ENCODE measurements around the gene COL23A1.

COL23A1 gene

DNA sequence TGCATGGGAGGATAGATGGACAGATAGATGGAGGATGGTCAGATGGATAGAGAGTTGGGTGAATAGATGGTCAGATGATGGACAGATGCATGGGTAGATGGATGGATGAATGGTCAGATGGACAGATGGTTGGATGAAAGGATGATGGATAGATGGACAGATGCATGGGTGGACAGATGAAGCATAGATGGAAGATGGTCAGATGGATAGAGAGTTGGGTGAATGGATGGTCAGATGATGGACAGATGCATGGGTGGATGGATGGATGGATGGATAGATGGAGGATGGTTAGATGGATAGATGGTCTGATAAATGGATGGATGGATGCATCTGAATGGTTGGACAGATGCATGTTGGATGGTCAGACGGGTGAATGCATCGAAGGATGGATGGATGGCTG lies 70.4 kb downstream of the COL23A1 start:
- H3K4me3 ChIP-seq (ENCODE audit: low read depth, low read length): no peak overlapping the region
- no peak for DNase-seq (ENCODE audit: low read depth)
- no peak for TF ChIP-seq CTCF (conservative IDR thresholded peaks at IDR 0.05; ENCODE audit: low read depth, low read length)

- no peak for TF ChIP-seq CTCF (conservative IDR thresholded peaks at IDR 0.05; ENCODE audit: low read depth, low read length)
- no peak overlapping the region for H3K4me3 ChIP-seq (ENCODE audit: low read depth, low read length)
- no peak for DNase-seq (ENCODE audit: low read depth)
Observed at GRCh38 chr5:178519155-178519554, 71.0 kb downstream of the COL23A1 start.

GRCh38 chr5:178516504-178517235 lies 73.5 kb downstream of the COL23A1 start:
- TF ChIP-seq CTCF (conservative IDR thresholded peaks at IDR 0.05; ENCODE audit: low read depth, low read length): no peak
- no peak overlapping the region for H3K4me3 ChIP-seq (ENCODE audit: low read depth, low read length)
- no peak for DNase-seq (ENCODE audit: low read depth)

- DNase-seq (ENCODE audit: low read depth): no peak
- H3K4me3 ChIP-seq (ENCODE audit: low read depth, low read length): no peak overlapping the region
- no peak for TF ChIP-seq CTCF (conservative IDR thresholded peaks at IDR 0.05; ENCODE audit: low read depth, low read length)
Observed at GRCh38 chr5:178515776-178516503, 74.3 kb downstream of the COL23A1 start.

GRCh38 chr5:178514851-178515418 lies 75.3 kb downstream of the COL23A1 start:
- no peak overlapping the region for H3K4me3 ChIP-seq (ENCODE audit: low read depth, low read length)
- no peak for DNase-seq (ENCODE audit: low read depth)
- TF ChIP-seq CTCF (conservative IDR thresholded peaks at IDR 0.05; ENCODE audit: low read depth, low read length): no peak

DNA sequence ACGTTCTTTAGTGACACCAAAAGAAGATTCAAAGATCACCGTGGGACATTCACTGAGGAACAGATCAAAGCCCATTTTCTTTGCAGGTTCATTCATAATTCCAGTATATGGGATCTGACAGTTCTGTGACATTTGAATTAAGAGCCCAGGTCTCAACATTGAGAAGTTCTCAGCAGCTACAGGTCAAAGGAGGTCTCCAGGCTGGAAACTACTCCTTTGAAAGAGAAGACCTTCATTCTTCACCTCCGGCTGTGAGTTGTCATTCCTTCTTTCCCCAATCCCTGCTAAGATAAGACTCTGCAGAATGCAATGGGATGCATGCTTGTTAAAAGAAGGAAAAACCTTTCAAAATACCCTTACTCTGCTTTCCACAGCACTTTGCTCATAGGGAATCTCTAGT lies 79.0 kb downstream of the COL23A1 start:
- H3K4me3 ChIP-seq (ENCODE audit: low read depth, low read length): no peak overlapping the region
- no peak for TF ChIP-seq CTCF (conservative IDR thresholded peaks at IDR 0.05; ENCODE audit: low read depth, low read length)
- DNase-seq (ENCODE audit: low read depth): no peak
